Cardiac muscle cell (in vitro differentiated cells and primary cell): ENCODE measurements around the gene CPNE1. TPM values are rescaled to one million over a fixed set of nuclear protein-coding genes. Genes with fewer than 3 reads are reported as not detected.

Source experiments
- DNase-seq, 2 donors: peaks; one replicate each; pipeline versions ENCODE4 v3.0.0 to v3.0.0-alpha.2; 2010 to 2017; ENCODE audit warnings: low read depth in 1 of 2, low spot score in 1 of 2
- H3K27ac ChIP-seq: fragments of 200-600 bp; sonication (generic); 2 replicates; pipeline ENCODE4 v1.5.1; 2016
- H3K27me3 ChIP-seq: fragments of 200-600 bp; sonication (generic); 2 replicates; pipeline ENCODE4 v1.6.0; 2016; ENCODE audit warnings: control low read depth
- H3K36me3 ChIP-seq: fragments of 200-600 bp; sonication (generic); 2 replicates; pipeline ENCODE4 v1.5.1; 2016; ENCODE audit warnings: control low read depth
- H3K4me1 ChIP-seq: fragments of 200-600 bp; sonication (generic); 2 replicates; pipeline ENCODE4 v1.8.1; 2017; ENCODE audit warnings: low read depth, mild to moderate bottlenecking, mixed run types
- H3K4me3 ChIP-seq: fragments of 200-600 bp; sonication (generic); 2 replicates; pipeline ENCODE4 v1.5.1; 2016; ENCODE audit warnings: mild to moderate bottlenecking
- H3K9me3 ChIP-seq: fragments of 200-600 bp; sonication (generic); 2 replicates; pipeline ENCODE4 v1.5.1; 2017; ENCODE audit warnings: low read depth, mild to moderate bottlenecking, control low read depth
- polyA plus RNA-seq: library from polyadenylated mRNA; unstranded; fragments of >200 nt; fragmentation: Nextera tagmentation; extraction: Ambion mirVana; gene quantifications from 2 replicates; pipeline ENCODE4 v1.2.1, GENCODE V29; 2016
- total RNA-seq: library from RNA; depleted of rRNA; stranded (reverse); fragments of >200 nt; gene quantifications from 2 replicates; pipeline ENCODE4 v1.2.3, GENCODE V29; 2016
- TF ChIP-seq, protein P1 (sequence below): IDR thresholded peaks from 2 replicates; pipeline ENCODE4 v1.5.1; 2012; ENCODE audit warnings: low read depth, mild to moderate bottlenecking, low read length

The CPNE1 gene
- total and polyA plus RNA-seq, 2 experiments from 2014 or later = 225 to 355 TPM

DNA sequence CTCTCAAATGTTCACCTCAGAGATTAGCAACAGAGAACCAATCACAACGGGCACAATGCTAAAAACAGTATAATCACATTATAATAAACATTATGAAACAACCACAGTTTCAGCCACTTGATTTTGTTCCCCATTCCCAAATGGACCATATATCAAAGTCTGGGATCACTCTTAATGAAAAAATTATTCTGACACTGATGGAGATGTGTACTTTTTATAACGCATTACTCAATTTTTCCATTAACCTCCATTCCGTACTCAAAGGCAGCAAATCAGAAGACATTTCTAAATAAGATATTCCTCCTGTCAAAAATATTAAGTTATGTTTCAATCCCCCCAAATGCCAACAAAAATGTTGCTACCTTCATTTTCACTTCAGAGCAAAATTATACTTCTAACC is 2.8 kb downstream of the CPNE1 start:
- no peak overlapping the region for H3K27ac ChIP-seq
- TF ChIP-seq, protein P1, sequence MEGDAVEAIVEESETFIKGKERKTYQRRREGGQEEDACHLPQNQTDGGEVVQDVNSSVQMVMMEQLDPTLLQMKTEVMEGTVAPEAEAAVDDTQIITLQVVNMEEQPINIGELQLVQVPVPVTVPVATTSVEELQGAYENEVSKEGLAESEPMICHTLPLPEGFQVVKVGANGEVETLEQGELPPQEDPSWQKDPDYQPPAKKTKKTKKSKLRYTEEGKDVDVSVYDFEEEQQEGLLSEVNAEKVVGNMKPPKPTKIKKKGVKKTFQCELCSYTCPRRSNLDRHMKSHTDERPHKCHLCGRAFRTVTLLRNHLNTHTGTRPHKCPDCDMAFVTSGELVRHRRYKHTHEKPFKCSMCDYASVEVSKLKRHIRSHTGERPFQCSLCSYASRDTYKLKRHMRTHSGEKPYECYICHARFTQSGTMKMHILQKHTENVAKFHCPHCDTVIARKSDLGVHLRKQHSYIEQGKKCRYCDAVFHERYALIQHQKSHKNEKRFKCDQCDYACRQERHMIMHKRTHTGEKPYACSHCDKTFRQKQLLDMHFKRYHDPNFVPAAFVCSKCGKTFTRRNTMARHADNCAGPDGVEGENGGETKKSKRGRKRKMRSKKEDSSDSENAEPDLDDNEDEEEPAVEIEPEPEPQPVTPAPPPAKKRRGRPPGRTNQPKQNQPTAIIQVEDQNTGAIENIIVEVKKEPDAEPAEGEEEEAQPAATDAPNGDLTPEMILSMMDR = no peak
- H3K4me3 ChIP-seq = peak overlapping the region; percentile 50
- DNase-seq = no peak
- peaks cover 30% of the 10 kb centered on the region for H3K4me1 ChIP-seq
- H3K36me3 ChIP-seq = no peaks in the 10 kb centered on the region
- no peaks in the 10 kb centered on the region for H3K9me3 ChIP-seq
- no peaks in the 10 kb centered on the region for H3K27me3 ChIP-seq

DNA sequence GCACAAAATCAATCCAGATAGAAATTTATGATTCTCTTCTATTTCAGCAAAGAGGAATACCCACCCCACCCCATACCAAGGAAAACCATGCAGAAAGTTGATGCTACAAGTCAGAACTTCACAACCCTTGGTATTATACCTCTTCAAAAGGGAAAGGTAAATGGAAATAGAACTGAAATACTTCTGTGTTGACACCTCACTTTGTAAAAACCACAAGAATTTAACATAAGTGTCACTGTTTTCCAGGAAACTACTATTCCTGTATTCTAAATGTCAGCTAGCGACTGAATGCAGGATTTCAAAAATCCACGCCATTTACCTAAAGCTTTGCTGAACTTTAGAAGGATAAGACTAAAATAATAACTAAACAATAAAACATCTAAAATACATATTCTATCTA is 3.6 kb downstream of the CPNE1 start:
- no peak overlapping the region for H3K27ac ChIP-seq
- H3K9me3 ChIP-seq = no peaks in the 10 kb centered on the region
- TF ChIP-seq, protein P1 = no peak
- no peaks in the 10 kb centered on the region for H3K36me3 ChIP-seq
- no peak overlapping the region for H3K4me3 ChIP-seq
- peaks cover 30% of the 10 kb centered on the region for H3K4me1 ChIP-seq
- no peaks in the 10 kb centered on the region for H3K27me3 ChIP-seq
- no peak for DNase-seq

DNA sequence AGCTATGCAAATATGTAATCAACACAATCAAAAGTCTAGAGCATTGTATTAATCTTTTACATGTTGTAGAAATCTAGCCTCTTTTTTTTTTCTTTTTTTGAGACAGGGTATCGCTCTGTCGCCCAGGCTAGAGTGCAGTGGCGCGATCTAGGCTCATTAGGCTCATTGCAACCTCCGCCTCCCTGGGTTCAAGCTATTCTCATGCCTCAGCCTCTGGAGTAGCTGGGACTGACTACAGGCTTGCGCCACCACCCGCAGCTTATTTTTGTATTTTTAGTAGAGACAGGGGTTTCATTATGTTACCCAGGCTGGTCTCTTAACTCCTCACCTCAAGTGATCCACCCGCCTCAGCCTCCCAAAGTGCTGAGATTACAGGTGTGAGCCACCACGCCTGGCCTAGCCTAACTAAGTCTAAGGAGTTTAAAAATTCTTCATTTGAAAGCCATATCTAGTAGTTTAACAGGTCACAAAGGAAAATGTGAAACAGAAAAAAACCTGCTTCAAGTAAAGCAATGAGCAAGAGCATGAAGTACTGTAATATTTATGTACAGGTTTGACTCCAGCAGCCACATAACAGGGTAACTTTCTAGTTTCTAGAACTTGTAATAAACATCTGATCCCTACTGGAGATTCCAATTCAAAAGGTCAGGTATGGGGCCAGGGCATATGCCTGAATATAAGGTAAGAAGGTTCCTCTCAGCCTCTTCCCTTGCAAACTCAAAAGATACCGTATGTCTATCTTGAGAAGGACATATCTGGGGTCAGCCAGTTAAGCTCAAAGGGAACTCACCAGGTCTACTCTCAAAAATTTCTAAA is 4.4 kb downstream of the CPNE1 start:
- H3K4me1 ChIP-seq = peaks cover 30% of the 10 kb centered on the region
- TF ChIP-seq, protein P1 = no peak
- no peak for DNase-seq
- no peaks in the 10 kb centered on the region for H3K36me3 ChIP-seq
- H3K27ac ChIP-seq = no peak overlapping the region
- no peak overlapping the region for H3K4me3 ChIP-seq
- H3K27me3 ChIP-seq = no peaks in the 10 kb centered on the region
- H3K9me3 ChIP-seq = no peaks in the 10 kb centered on the region

DNA sequence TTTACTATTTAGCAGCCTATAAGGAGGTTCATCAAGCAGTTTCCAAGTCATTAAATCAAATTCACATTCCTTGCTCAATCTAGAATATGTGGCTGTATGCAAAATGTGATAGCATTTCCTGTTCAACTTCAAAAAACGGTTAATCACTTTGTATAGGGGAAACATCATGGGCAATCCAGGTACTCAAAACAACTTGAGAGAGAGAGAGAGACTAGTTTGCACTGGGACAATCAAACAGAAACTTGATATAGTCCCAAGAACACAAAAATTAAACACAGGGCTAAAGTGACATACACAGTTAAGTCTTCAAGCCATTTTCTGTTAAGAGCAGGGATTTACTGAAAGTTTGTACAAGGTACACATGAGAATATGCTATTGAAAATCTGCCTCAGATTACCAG is 7.4 kb downstream of the CPNE1 start:
- Histone ChIP-seq H3K4me1 (peaks cover 22% of the 10 kb centered on the region), H3K36me3 (peaks cover 22% of the 10 kb centered on the region), H3K27ac (no peak overlapping the region), H3K4me3 (no peak overlapping the region), H3K27me3 (no peaks in the 10 kb centered on the region), H3K9me3 (no peaks in the 10 kb centered on the region)
- DNase-seq = no peak
- TF ChIP-seq, protein P1 = no peak

DNA sequence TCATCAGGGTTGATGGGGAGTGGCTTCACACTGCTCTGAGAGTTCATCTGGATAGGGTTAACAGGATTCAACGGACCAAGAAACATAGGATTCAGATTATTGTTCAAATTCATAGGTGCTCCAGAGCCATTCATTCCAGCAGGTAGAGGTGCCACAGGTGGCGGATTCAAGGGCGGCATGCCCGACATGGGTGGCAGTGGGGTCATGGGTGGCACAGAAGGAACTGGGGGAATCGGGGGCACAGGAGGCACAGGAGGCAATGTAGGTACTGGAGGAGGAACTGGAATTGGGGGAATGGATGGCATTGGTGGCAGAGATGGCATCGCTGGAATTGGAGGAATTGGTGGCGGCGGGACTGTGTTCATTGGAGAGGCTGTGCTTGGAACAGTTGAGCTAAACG is 10.3 kb downstream of the CPNE1 start:
- TF ChIP-seq, protein P1 = no peak
- Histone ChIP-seq H3K36me3 (peaks cover 30% of the 10 kb centered on the region), H3K9me3 (no peaks in the 10 kb centered on the region), H3K27ac (no peak overlapping the region), H3K4me1 (peaks cover 8% of the 10 kb centered on the region), H3K27me3 (no peaks in the 10 kb centered on the region), H3K4me3 (no peak overlapping the region)
- DNase-seq = no peak
